H1 (cell line): ENCODE measurements around the gene DIAPH2. TPM values are rescaled to one million over a fixed set of nuclear protein-coding genes. Genes with fewer than 3 reads are reported as not detected.

Source experiments
- CTCF ChIA-PET: fragments of 300-600 bp; sonication (Branson Sonifier 250); formaldehyde crosslinking; loops from one replicate; lab custom pipeline; 2021; ENCODE audit not compliant: partially characterized antibody; lab: Charles Lee
- POLR2A ChIA-PET: fragments of 300-600 bp; sonication (Branson Sonifier 250); formaldehyde crosslinking; loops from one replicate; lab custom pipeline; 2021; ENCODE audit warnings: inconsistent platforms; ENCODE audit not compliant: partially characterized antibody; lab: Charles Lee
- DNase-seq, 2 experiments: peaks; one replicate each; pipeline versions ENCODE4 v3.0.0 to v3.0.0-alpha.2; 2010 to 2022; ENCODE audit warnings: low spot score in 2 of 2, low read depth in 1 of 2, mixed read lengths in 1 of 2
- FAIRE-seq: peaks from 2 replicates; lab custom pipeline; 2011; peaks lifted over from hg19 to GRCh38; lab: Jason Lieb, UNC
- H2AFZ ChIP-seq: 2 replicates; pipeline ENCODE4 v1.8.1; 2012; ENCODE audit warnings: low read length, inconsistent platforms
- H2AK5ac ChIP-seq: 2 replicates; pipeline ENCODE4 v1.6.1; 2013; ENCODE audit warnings: low read depth, low read length
- H2BK120ac ChIP-seq: replicated peaks from 2 replicates; pipeline ENCODE3; 2013; ENCODE audit warnings: low read depth, low read length, inconsistent platforms
- H2BK12ac ChIP-seq: 2 replicates; pipeline ENCODE4 v1.6.1; 2013; ENCODE audit warnings: low read depth, low read length
- H2BK15ac ChIP-seq: 2 replicates; pipeline ENCODE4 v1.6.1; 2013; ENCODE audit warnings: low read length
- H2BK20ac ChIP-seq: 2 replicates; pipeline ENCODE4 v1.6.1; 2013; ENCODE audit warnings: low read length
- H2BK5ac ChIP-seq: 2 replicates; pipeline ENCODE4 v1.6.1; 2013; ENCODE audit warnings: low read depth, low read length
- H3K14ac ChIP-seq: 2 replicates; pipeline ENCODE4 v1.6.1; 2013; ENCODE audit warnings: inconsistent platforms; ENCODE audit not compliant: insufficient read length
- H3K18ac ChIP-seq: 2 replicates; pipeline ENCODE4 v1.6.1; 2013; ENCODE audit warnings: low read length; ENCODE audit errors: extremely low read depth
- H3K23ac ChIP-seq: 2 replicates; pipeline ENCODE4 v1.6.1; 2013; ENCODE audit warnings: inconsistent platforms; ENCODE audit not compliant: insufficient read length
- H3K23me2 ChIP-seq: 2 replicates; pipeline ENCODE4 v1.6.1; 2013; ENCODE audit warnings: low read depth, low read length
- H3K27ac ChIP-seq: 2 replicates; pipeline ENCODE4 v1.6.1; 2011; ENCODE audit warnings: low read depth, low read length, inconsistent platforms
- H3K27me3 ChIP-seq, 4 experiments: replicated peaks in 1 of 4; 1 replicate in 1 of 4; 2 replicates in 3 of 4; pipeline versions ENCODE4 v1.6.1 to v1.8.1; 2011 to 2013; ENCODE audit warnings: low read length in 3 of 4, mild to moderate bottlenecking in 3 of 4, inconsistent platforms in 2 of 4, mixed read lengths in 2 of 4, moderate library complexity in 1 of 4; ENCODE audit not compliant: control insufficient read depth in 3 of 4, insufficient read depth in 3 of 4; ENCODE audit errors: extremely low read depth in 1 of 4
- H3K36me3 ChIP-seq, 4 experiments: 2 replicates each; pipeline versions ENCODE4 v1.6.1 to v1.8.1; 2011 to 2013; ENCODE audit warnings: mild to moderate bottlenecking in 4 of 4, low read length in 3 of 4, moderate library complexity in 2 of 4, control low read depth in 1 of 4, inconsistent platforms in 1 of 4; ENCODE audit not compliant: insufficient read depth in 4 of 4, control insufficient read depth in 2 of 4
- H3K4ac ChIP-seq: replicated peaks from 2 replicates; pipeline ENCODE3; 2013; ENCODE audit warnings: low read length, low read depth, mixed read lengths, inconsistent platforms; ENCODE audit not compliant: insufficient read length
- H3K4me1 ChIP-seq, 4 experiments: replicated peaks in 1 of 4; 1 replicate in 1 of 4; 2 replicates in 3 of 4; pipeline versions ENCODE4 v1.6.1 to v1.8.1; 2011 to 2013; ENCODE audit warnings: low read length in 3 of 4, inconsistent platforms in 2 of 4, mixed read lengths in 1 of 4; ENCODE audit not compliant: insufficient read depth in 4 of 4, control insufficient read depth in 3 of 4
- H3K4me2 ChIP-seq, 2 experiments: 2 replicates each; pipeline versions ENCODE4 v1.6.1 to v1.8.1; 2011 to 2013; ENCODE audit warnings: low read depth in 2 of 2, low read length in 2 of 2, control low read depth in 1 of 2, inconsistent platforms in 1 of 2, mild to moderate bottlenecking in 1 of 2; ENCODE audit not compliant: insufficient read depth in 1 of 2
- H3K4me3 ChIP-seq, 4 experiments: fragments of 200-600, 300-600 bp in 1 of 4; sonication (generic), shearing (Covaris generic), sonication (Bioruptor Twin) in 1 of 4; 2 replicates each; pipeline versions ENCODE4 v1.5.1 to v1.8.1; 2011 to 2016; ENCODE audit warnings: low read length in 4 of 4, low read depth in 3 of 4, control low read depth in 2 of 4, inconsistent platforms in 2 of 4, mild to moderate bottlenecking in 2 of 4, mixed read lengths in 1 of 4, moderate library complexity in 1 of 4; ENCODE audit not compliant: insufficient read depth in 2 of 4; ENCODE audit errors: extremely low read depth in 1 of 4
- H3K56ac ChIP-seq: replicated peaks from 2 replicates; pipeline ENCODE3; 2013; ENCODE audit warnings: low read depth, mild to moderate bottlenecking, mixed read lengths, low read length, inconsistent platforms; ENCODE audit not compliant: insufficient read length
- H3K79me1 ChIP-seq: 2 replicates; pipeline ENCODE4 v1.6.1; 2013; ENCODE audit warnings: low read depth, low read length, control low read depth
- H3K79me2 ChIP-seq, 2 experiments: 2 replicates each; pipeline versions ENCODE4 v1.6.1 to v1.8.1; 2012 to 2013; ENCODE audit warnings: low read length in 2 of 2, mild to moderate bottlenecking in 2 of 2, inconsistent platforms in 1 of 2; ENCODE audit not compliant: insufficient read depth in 2 of 2, control insufficient read depth in 1 of 2
- H3K9ac ChIP-seq, 4 experiments: replicated peaks in 1 of 4; 1 replicate in 1 of 4; 2 replicates in 3 of 4; pipeline versions ENCODE4 v1.6.1 to v1.8.1; 2011 to 2013; ENCODE audit warnings: low read depth in 3 of 4, low read length in 3 of 4, control low read depth in 2 of 4, mild to moderate bottlenecking in 2 of 4, moderate library complexity in 2 of 4, inconsistent platforms in 1 of 4; ENCODE audit errors: extremely low read depth in 1 of 4
- H3K9me3 ChIP-seq, 2 experiments: 2 replicates each; pipeline versions ENCODE4 v1.6.1 to v1.8.1; 2012 to 2013; ENCODE audit warnings: mild to moderate bottlenecking in 2 of 2, moderate library complexity in 2 of 2, control low read depth in 1 of 2, inconsistent platforms in 1 of 2, low read depth in 1 of 2, low read length in 1 of 2, mixed read lengths in 1 of 2; ENCODE audit not compliant: insufficient read depth in 2 of 2
- H4K20me1 ChIP-seq, 2 experiments: replicated peaks in 1 of 2; 2 replicates each; pipeline versions ENCODE3 to v1.8.1; 2011 to 2013; ENCODE audit warnings: inconsistent platforms in 2 of 2, low read length in 2 of 2, mild to moderate bottlenecking in 1 of 2; ENCODE audit not compliant: insufficient read depth in 2 of 2, control insufficient read depth in 1 of 2
- H4K5ac ChIP-seq: 2 replicates; pipeline ENCODE4 v1.6.1; 2013; ENCODE audit warnings: low read length, low read depth, mixed read lengths, inconsistent platforms; ENCODE audit not compliant: insufficient read length
- H4K8ac ChIP-seq: 2 replicates; pipeline ENCODE4 v1.8.0; 2013; ENCODE audit warnings: mild to moderate bottlenecking, moderate library complexity, low read length, inconsistent platforms; ENCODE audit not compliant: insufficient read depth; ENCODE audit errors: extremely low read depth
- H4K91ac ChIP-seq: replicated peaks from 2 replicates; pipeline ENCODE3; 2013; ENCODE audit warnings: low read length, mixed read lengths, inconsistent platforms; ENCODE audit not compliant: insufficient read length
- CBX5 ChIP-seq: fragments of 300-800, 300-1000 bp; sonication (generic); IDR thresholded peaks from 2 replicates; pipeline ENCODE4 v1.7.1; 2016; ENCODE audit warnings: antibody characterized with exemption, low read length, low read depth
- POLR2A ChIP-seq, 2 experiments: IDR thresholded peaks; 1 replicate in 1 of 2; 2 replicates in 1 of 2; pipeline ENCODE4 v1.6.1; 2011; ENCODE audit warnings: low read depth in 2 of 2, low read length in 2 of 2, mild to moderate bottlenecking in 2 of 2; ENCODE audit errors: control extremely low read depth in 1 of 2
- WGBS, 2 experiments: shearing (Covaris generic) in 1 of 2; methylation state at CpG; one replicate each; pipeline versions ENCODE4 v1.1.6 to v1.1.7; 2013 to 2015; ENCODE audit warnings: low lambda C conversion rate in 2 of 2, mixed read lengths in 2 of 2, inconsistent platforms in 1 of 2, low coverage in 1 of 2, missing lambda C conversion rate in 1 of 2; ENCODE audit not compliant: insufficient replicate concordance in 2 of 2, insufficient coverage in 1 of 2, insufficient read length in 1 of 2; ENCODE audit errors: extremely low coverage in 1 of 2, missing lambda C conversion rate in 1 of 2; 5-methylcytosine and 5-hydroxymethylcytosine counted together
- polyA plus RNA-seq, 7 experiments: library from polyadenylated mRNA; depleted of rRNA in 3 of 7; stranded (reverse) in 5 of 7; unstranded in 2 of 7; fragments of >200 nt in 5 of 7; fragments of 200-250 nt in 2 of 7; gene quantifications; 1 replicate in 5 of 7; 2 replicates in 1 of 7; 4 replicates in 1 of 7; pipeline versions ENCODE4 v1.2.1 to v1.2.3, GENCODE V29; 2011 to 2013; ENCODE audit warnings: missing spikeins in 2 of 7, mixed read lengths in 2 of 7
- total RNA-seq: library from RNA; stranded (reverse); fragmentation: NEBNext Ultra II Directional; extraction: Animal tissue kit (Norgen Biotek cat#: 25700); gene quantifications from 2 replicates; pipeline ENCODE4 v1.2.1, GENCODE V29; 2021

The DIAPH2 gene
- total and polyA plus RNA-seq, 2 of the 8 experiments (the other 6 are each of a cell fraction or from before 2014, with no cell fraction given) = 4.4 to 24.3 TPM

GRCh38 chrX:97145934-97146333, 461.3 kb downstream of the DIAPH2 start:
- Histone ChIP-seq H3K9ac (no peak overlapping the region), H3K36me3 (no peaks in the 10 kb centered on the region), H4K91ac (no peak overlapping the region), H3K4me2 (no peak overlapping the region), H3K79me2 (no peaks in the 10 kb centered on the region), H4K5ac (no peak overlapping the region), H3K4ac (no peak overlapping the region), H3K27ac (no peak overlapping the region), H3K56ac (no peak overlapping the region), H2BK20ac (no peak overlapping the region), H3K23me2 (no peaks in the 10 kb centered on the region), H4K20me1 (no peaks in the 10 kb centered on the region), H2BK5ac (no peak overlapping the region), H2AFZ (no peak overlapping the region), H3K4me1 (no peaks in the 10 kb centered on the region), H2BK120ac (no peak overlapping the region), H3K27me3 (no peaks in the 10 kb centered on the region), H2BK12ac (no peak overlapping the region), H3K23ac (no peak overlapping the region), H3K18ac (no peak overlapping the region), H2BK15ac (no peak overlapping the region), H3K9me3 (no peaks in the 10 kb centered on the region), H3K79me1 (no peaks in the 10 kb centered on the region), H3K14ac (no peak overlapping the region), H3K4me3 (no peak overlapping the region), H2AK5ac (no peak overlapping the region), H4K8ac (no peak overlapping the region)
- 91% methylated on average over 1 of the region's 1 CpG; no CpG with 5 or more reads in 1 of the 2 experiments for WGBS, 2 experiments
- DNase-seq (no peak), FAIRE-seq (no peak)
- POLR2A ChIA-PET = no interaction called here
- TF ChIP-seq CBX5 (no peak), POLR2A (IDR thresholded peaks at IDR 0.05; ENCODE audit: control extremely low read depth in 1 of 2, low read depth in 2 of 2, low read length in 2 of 2) (no peak)
- CTCF ChIA-PET = no interaction called here
